HEK293 (cell line): Measurements from ENCODE around the gene MMP11.
A peak's percentile ranks its signal among the peaks of the same experiment; 100 is the strongest.

Source experiments
- GFI1B ChIP-seq: fragments of 450-650 bp; formaldehyde crosslinking; IDR thresholded peaks from 2 replicates; pipeline ENCODE4 v1.5.1; 2016; ENCODE audit warnings: missing biosample characterization, missing genetic modification characterization
- KLF10 ChIP-seq: fragments of 450-650 bp; IDR thresholded peaks from 2 replicates; pipeline ENCODE4 v1.5.1; 2018; ENCODE audit warnings: missing biosample characterization, mild to moderate bottlenecking, missing genetic modification characterization
- SP2 ChIP-seq: fragments of 450-650 bp; formaldehyde crosslinking; IDR thresholded peaks from 2 replicates; pipeline ENCODE4 v1.5.1; 2016; ENCODE audit warnings: missing biosample characterization, missing genetic modification characterization
- ZBTB20 ChIP-seq: fragments of 450-650 bp; formaldehyde crosslinking; IDR thresholded peaks from 2 replicates; pipeline ENCODE4 v1.5.1; 2016; ENCODE audit warnings: missing biosample characterization, missing genetic modification characterization
- ZIC2 ChIP-seq: fragments of 450-650 bp; formaldehyde crosslinking; IDR thresholded peaks from 2 replicates; pipeline ENCODE4 v1.5.1; 2016; ENCODE audit warnings: missing biosample characterization, missing genetic modification characterization
- ZNF221 ChIP-seq: fragments of 450-650 bp; formaldehyde crosslinking; IDR thresholded peaks from 2 replicates; pipeline ENCODE4 v1.5.1; 2017; ENCODE audit warnings: missing biosample characterization, missing genetic modification characterization, borderline replicate concordance
- ZNF335 ChIP-seq: fragments of 450-650 bp; formaldehyde crosslinking; conservative IDR thresholded peaks from 2 replicates; pipeline ENCODE4 v1.5.1; 2016; ENCODE audit warnings: missing biosample characterization, missing genetic modification characterization
- ZNF501 ChIP-seq: fragments of 450-650 bp; formaldehyde crosslinking; IDR thresholded peaks from 2 replicates; pipeline ENCODE4 v1.5.1; 2016; ENCODE audit warnings: missing biosample characterization, missing genetic modification characterization
- ZNF555 ChIP-seq: fragments of 450-650 bp; formaldehyde crosslinking; conservative IDR thresholded peaks from 2 replicates; pipeline ENCODE4 v1.5.1; 2017; ENCODE audit warnings: missing biosample characterization, mild to moderate bottlenecking, missing genetic modification characterization, inconsistent platforms
- ZNF660 ChIP-seq: fragments of 450-650 bp; IDR thresholded peaks from 2 replicates; pipeline ENCODE4 v1.5.1; 2018; ENCODE audit warnings: missing biosample characterization, mild to moderate bottlenecking, missing genetic modification characterization
- ZNF76 ChIP-seq: fragments of 450-650 bp; formaldehyde crosslinking; IDR thresholded peaks from 2 replicates; pipeline ENCODE4; 2016; ENCODE audit warnings: low read depth, missing biosample characterization, missing genetic modification characterization, borderline replicate concordance
- ZNF791 ChIP-seq: fragments of 450-650 bp; formaldehyde crosslinking; IDR thresholded peaks from 2 replicates; pipeline ENCODE4 v1.5.1; 2016; ENCODE audit warnings: missing biosample characterization, missing genetic modification characterization
- ZNF830 ChIP-seq: fragments of 450-650 bp; IDR thresholded peaks from 2 replicates; pipeline ENCODE4 v1.5.0; 2018; ENCODE audit warnings: missing biosample characterization, missing genetic modification characterization, low read depth, mild to moderate bottlenecking, moderate library complexity
- ZXDB ChIP-seq: fragments of 450-650 bp; formaldehyde crosslinking; IDR thresholded peaks from 2 replicates; pipeline ENCODE4 v1.5.1; 2016; ENCODE audit warnings: missing biosample characterization, missing genetic modification characterization
- TF ChIP-seq, protein P1 (sequence below): fragments of 450-650 bp; formaldehyde crosslinking; IDR thresholded peaks from 2 replicates; pipeline ENCODE4 v1.5.1; 2016; ENCODE audit warnings: missing biosample characterization, missing genetic modification characterization
- TF ChIP-seq, protein P2 (sequence below): fragments of 450-650 bp; formaldehyde crosslinking; conservative IDR thresholded peaks from 2 replicates; pipeline ENCODE4 v1.5.1; 2016; ENCODE audit warnings: low read depth, missing biosample characterization, missing genetic modification characterization
- TF ChIP-seq, protein P3 (sequence below): fragments of 450-650 bp; formaldehyde crosslinking; IDR thresholded peaks from 2 replicates; pipeline ENCODE4 v1.5.1; 2016; ENCODE audit warnings: missing biosample characterization, missing genetic modification characterization
- TF ChIP-seq, protein P4 (sequence below): fragments of 450-650 bp; formaldehyde crosslinking; IDR thresholded peaks from 2 replicates; pipeline ENCODE4 v1.5.1; 2016; ENCODE audit warnings: missing biosample characterization, missing genetic modification characterization
- TF ChIP-seq, protein P5 (sequence below): fragments of 450-650 bp; formaldehyde crosslinking; IDR thresholded peaks from 2 replicates; pipeline ENCODE4 v1.5.1; 2016; ENCODE audit warnings: missing biosample characterization, missing genetic modification characterization
- TF ChIP-seq, protein P6 (sequence below): fragments of 450-650 bp; formaldehyde crosslinking; IDR thresholded peaks from 2 replicates; pipeline ENCODE4 v1.5.1; 2016; ENCODE audit warnings: missing biosample characterization, missing genetic modification characterization
- TF ChIP-seq, protein P7 (sequence below): fragments of 450-650 bp; formaldehyde crosslinking; IDR thresholded peaks from 2 replicates; pipeline ENCODE4 v1.5.1; 2016; ENCODE audit warnings: missing biosample characterization, missing genetic modification characterization

MMP11 gene

DNA sequence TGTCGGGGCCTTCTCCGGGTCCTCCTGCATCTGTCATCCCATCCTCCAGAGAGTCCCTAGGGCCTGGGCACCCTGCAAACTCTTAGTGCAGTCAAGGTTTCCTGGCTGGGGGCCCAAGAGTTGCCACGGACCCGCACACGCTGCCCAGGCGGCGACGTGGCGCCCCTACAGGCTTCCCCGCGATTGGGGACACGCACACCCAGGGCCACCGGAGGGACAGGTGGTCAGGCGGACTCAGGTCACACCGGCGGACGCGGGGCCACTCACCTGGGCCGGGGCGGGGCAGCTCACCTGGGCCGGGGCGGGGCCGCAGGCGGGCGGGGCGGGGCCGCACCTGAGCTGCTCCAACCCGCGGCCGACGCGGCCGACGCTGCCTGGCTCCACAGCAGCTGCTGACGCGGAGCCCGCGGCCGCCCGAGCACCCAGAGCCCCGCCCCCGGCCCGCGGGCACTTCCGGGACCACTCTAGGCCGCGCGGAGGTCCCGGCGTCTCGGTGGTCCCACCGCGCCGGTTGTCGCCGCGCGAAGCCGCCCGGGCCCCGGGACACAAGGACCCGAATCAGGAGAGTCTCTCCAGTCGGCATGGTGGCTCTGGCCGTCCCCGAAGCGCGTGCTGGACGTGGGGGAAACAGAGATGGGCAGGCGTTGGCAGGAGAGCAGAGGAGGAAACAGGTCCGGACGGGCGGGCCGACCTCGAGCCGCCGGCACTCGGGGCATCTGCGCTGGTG lies 21.8 kb upstream of the MMP11 start, which contains the start of gene ZNF70 (continued):
- TF ChIP-seq ZBTB20 (tag by site-specific recombination) (peak; percentile 97), ZNF335 (tag by site-specific recombination) (peak; percentile 96), SP2 (tag by site-specific recombination) (peak; percentile 30), ZNF830 (tag by site-specific recombination) (no peak), GFI1B (no peak), ZXDB (peak; percentile 64; the same call in 1 of the 2 replicates), ZNF221 (tag by site-specific recombination) (no peak), ZNF660 (tag by site-specific recombination) (no peak), KLF10 (tag by site-specific recombination) (peak; percentile 42; the same call in 1 of the 2 replicates), ZNF791 (tag by site-specific recombination) (no peak), ZIC2 (no peak), ZNF555 (tag by site-specific recombination) (no peak), ZNF501 (no peak), ZNF76 (peak; percentile 20; the same call in 1 of the 2 replicates)
- TF ChIP-seq, protein P1, sequence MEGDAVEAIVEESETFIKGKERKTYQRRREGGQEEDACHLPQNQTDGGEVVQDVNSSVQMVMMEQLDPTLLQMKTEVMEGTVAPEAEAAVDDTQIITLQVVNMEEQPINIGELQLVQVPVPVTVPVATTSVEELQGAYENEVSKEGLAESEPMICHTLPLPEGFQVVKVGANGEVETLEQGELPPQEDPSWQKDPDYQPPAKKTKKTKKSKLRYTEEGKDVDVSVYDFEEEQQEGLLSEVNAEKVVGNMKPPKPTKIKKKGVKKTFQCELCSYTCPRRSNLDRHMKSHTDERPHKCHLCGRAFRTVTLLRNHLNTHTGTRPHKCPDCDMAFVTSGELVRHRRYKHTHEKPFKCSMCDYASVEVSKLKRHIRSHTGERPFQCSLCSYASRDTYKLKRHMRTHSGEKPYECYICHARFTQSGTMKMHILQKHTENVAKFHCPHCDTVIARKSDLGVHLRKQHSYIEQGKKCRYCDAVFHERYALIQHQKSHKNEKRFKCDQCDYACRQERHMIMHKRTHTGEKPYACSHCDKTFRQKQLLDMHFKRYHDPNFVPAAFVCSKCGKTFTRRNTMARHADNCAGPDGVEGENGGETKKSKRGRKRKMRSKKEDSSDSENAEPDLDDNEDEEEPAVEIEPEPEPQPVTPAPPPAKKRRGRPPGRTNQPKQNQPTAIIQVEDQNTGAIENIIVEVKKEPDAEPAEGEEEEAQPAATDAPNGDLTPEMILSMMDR (tag by site-specific recombination) = peak; percentile 10; the same call in 1 of the 2 replicates
- TF ChIP-seq, protein P2, sequence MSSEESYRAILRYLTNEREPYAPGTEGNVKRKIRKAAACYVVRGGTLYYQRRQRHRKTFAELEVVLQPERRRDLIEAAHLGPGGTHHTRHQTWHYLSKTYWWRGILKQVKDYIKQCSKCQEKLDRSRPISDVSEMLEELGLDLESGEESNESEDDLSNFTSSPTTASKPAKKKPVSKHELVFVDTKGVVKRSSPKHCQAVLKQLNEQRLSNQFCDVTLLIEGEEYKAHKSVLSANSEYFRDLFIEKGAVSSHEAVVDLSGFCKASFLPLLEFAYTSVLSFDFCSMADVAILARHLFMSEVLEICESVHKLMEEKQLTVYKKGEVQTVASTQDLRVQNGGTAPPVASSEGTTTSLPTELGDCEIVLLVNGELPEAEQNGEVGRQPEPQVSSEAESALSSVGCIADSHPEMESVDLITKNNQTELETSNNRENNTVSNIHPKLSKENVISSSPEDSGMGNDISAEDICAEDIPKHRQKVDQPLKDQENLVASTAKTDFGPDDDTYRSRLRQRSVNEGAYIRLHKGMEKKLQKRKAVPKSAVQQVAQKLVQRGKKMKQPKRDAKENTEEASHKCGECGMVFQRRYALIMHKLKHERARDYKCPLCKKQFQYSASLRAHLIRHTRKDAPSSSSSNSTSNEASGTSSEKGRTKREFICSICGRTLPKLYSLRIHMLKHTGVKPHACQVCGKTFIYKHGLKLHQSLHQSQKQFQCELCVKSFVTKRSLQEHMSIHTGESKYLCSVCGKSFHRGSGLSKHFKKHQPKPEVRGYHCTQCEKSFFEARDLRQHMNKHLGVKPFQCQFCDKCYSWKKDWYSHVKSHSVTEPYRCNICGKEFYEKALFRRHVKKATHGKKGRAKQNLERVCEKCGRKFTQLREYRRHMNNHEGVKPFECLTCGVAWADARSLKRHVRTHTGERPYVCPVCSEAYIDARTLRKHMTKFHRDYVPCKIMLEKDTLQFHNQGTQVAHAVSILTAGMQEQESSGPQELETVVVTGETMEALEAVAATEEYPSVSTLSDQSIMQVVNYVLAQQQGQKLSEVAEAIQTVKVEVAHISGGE (tag by site-specific recombination) = peak; percentile 51; the same call in 1 of the 2 replicates
- TF ChIP-seq, protein P3, sequence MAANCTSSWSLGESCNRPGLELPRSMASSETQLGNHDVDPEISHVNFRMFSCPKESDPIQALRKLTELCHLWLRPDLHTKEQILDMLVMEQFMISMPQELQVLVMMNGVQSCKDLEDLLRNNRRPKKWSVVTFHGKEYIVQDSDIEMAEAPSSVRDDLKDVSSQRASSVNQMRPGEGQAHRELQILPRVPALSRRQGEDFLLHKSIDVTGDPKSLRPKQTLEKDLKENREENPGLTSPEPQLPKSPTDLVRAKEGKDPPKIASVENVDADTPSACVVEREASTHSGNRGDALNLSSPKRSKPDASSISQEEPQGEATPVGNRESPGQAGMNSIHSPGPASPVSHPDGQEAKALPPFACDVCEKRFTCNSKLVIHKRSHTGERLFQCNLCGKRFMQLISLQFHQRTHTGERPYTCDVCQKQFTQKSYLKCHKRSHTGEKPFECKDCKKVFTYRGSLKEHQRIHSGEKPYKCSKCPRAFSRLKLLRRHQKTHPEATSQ (tag by site-specific recombination) = peak; percentile 79; the same call in 1 of the 2 replicates
- TF ChIP-seq, protein P4, sequence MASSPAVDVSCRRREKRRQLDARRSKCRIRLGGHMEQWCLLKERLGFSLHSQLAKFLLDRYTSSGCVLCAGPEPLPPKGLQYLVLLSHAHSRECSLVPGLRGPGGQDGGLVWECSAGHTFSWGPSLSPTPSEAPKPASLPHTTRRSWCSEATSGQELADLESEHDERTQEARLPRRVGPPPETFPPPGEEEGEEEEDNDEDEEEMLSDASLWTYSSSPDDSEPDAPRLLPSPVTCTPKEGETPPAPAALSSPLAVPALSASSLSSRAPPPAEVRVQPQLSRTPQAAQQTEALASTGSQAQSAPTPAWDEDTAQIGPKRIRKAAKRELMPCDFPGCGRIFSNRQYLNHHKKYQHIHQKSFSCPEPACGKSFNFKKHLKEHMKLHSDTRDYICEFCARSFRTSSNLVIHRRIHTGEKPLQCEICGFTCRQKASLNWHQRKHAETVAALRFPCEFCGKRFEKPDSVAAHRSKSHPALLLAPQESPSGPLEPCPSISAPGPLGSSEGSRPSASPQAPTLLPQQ (tag by site-specific recombination) = peak; percentile 67; the same call in 1 of the 2 replicates
- TF ChIP-seq, protein P5, sequence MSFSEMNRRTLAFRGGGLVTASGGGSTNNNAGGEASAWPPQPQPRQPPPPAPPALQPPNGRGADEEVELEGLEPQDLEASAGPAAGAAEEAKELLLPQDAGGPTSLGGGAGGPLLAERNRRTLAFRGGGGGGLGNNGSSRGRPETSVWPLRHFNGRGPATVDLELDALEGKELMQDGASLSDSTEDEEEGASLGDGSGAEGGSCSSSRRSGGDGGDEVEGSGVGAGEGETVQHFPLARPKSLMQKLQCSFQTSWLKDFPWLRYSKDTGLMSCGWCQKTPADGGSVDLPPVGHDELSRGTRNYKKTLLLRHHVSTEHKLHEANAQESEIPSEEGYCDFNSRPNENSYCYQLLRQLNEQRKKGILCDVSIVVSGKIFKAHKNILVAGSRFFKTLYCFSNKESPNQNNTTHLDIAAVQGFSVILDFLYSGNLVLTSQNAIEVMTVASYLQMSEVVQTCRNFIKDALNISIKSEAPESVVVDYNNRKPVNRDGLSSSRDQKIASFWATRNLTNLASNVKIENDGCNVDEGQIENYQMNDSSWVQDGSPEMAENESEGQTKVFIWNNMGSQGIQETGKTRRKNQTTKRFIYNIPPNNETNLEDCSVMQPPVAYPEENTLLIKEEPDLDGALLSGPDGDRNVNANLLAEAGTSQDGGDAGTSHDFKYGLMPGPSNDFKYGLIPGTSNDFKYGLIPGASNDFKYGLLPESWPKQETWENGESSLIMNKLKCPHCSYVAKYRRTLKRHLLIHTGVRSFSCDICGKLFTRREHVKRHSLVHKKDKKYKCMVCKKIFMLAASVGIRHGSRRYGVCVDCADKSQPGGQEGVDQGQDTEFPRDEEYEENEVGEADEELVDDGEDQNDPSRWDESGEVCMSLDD (tag by site-specific recombination) = no peak
- TF ChIP-seq, protein P6, sequence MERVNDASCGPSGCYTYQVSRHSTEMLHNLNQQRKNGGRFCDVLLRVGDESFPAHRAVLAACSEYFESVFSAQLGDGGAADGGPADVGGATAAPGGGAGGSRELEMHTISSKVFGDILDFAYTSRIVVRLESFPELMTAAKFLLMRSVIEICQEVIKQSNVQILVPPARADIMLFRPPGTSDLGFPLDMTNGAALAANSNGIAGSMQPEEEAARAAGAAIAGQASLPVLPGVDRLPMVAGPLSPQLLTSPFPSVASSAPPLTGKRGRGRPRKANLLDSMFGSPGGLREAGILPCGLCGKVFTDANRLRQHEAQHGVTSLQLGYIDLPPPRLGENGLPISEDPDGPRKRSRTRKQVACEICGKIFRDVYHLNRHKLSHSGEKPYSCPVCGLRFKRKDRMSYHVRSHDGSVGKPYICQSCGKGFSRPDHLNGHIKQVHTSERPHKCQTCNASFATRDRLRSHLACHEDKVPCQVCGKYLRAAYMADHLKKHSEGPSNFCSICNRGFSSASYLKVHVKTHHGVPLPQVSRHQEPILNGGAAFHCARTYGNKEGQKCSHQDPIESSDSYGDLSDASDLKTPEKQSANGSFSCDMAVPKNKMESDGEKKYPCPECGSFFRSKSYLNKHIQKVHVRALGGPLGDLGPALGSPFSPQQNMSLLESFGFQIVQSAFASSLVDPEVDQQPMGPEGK (tag by site-specific recombination) = peak; percentile 15; the same call in 1 of the 2 replicates
- TF ChIP-seq, protein P7, sequence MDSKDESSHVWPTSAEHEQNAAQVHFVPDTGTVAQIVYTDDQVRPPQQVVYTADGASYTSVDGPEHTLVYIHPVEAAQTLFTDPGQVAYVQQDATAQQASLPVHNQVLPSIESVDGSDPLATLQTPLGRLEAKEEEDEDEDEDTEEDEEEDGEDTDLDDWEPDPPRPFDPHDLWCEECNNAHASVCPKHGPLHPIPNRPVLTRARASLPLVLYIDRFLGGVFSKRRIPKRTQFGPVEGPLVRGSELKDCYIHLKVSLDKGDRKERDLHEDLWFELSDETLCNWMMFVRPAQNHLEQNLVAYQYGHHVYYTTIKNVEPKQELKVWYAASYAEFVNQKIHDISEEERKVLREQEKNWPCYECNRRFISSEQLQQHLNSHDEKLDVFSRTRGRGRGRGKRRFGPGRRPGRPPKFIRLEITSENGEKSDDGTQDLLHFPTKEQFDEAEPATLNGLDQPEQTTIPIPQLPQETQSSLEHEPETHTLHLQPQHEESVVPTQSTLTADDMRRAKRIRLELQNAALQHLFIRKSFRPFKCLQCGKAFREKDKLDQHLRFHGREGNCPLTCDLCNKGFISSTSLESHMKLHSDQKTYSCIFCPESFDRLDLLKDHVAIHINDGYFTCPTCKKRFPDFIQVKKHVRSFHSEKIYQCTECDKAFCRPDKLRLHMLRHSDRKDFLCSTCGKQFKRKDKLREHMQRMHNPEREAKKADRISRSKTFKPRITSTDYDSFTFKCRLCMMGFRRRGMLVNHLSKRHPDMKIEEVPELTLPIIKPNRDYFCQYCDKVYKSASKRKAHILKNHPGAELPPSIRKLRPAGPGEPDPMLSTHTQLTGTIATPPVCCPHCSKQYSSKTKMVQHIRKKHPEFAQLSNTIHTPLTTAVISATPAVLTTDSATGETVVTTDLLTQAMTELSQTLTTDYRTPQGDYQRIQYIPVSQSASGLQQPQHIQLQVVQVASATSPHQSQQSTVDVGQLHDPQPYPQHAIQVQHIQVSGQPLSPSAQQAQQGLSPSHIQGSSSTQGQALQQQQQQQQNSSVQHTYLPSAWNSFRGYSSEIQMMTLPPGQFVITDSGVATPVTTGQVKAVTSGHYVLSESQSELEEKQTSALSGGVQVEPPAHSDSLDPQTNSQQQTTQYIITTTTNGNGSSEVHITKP (tag by site-specific recombination) = no peak
